ENCODE results near the gene MIER1.

- TF ChIP-seq CTCF (IDR thresholded peaks at IDR 0.05) (no peak), POLR2A (IDR thresholded peaks at IDR 0.05; ENCODE audit: low read depth) (no peak), POLR2AphosphoS5 (IDR thresholded peaks at IDR 0.05) (no peak)
Observed at GRCh38 chr1:67031859-67032247, 107.1 kb downstream of the MIER1 start.
